ENCODE results near the gene TNRC6C. TPM values are rescaled to one million over a fixed set of nuclear protein-coding genes. Genes with fewer than 3 reads are reported as not detected.
"Not testable (repeated sequence)": the region's sequence is repeated elsewhere in the genome, so short reads cannot be mapped to it uniquely, and the experiment has no call there.

TNRC6C gene
- total RNA-seq, 1 donor from 2014 or later: 20.9 TPM

- DNase-seq: peak; percentile 73
These were observed 154.3 kb downstream of the TNRC6C start for GRCh38 chr17:78112518-78113471.

DNA sequence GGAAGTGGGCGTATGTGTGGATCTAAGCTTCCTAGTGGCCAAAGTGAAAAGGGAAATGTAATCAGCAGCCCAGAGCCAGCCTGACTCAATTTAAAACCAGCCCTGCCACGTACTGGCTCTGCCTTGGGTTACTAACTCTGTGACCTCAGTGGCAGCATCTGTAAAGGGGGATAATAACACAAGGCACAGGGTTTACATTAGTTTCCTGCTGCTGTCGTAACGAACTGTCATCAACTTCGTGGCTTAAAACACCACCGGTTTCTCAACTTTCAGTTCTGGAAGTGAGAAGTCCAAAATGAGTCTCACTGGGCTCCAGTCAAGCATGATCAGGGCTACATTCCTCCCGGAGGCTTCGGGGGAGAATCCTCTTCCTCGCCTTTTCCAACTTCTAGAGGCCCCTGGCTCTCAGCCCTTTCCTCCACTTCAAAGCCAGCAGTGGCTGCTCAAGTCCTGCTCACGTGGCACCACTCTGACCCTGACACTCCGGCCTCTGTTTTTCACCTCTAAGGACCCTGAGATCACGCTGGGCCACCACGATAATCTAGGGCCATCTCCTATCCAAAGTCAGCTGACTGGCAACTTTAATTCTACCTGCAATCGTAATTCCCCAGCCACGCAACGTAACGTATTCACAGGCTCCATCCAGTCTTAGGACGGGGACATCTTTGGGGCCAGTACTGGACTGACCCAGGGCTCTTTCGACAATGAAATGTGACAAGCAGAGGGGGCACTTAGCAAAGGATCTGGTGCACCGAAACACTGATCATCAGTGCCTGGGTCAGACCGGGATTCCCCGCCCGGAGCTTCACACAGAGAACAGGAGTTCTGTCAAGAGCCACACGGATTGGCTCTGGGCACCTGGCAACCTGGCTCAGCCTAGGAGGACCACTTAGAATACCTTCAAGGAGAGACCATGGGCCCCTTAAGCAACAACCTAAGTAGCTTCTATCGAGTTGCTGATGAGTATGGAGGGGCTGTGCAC is 155.6 kb downstream of the TNRC6C start:
- DNase-seq: no peak

DNA sequence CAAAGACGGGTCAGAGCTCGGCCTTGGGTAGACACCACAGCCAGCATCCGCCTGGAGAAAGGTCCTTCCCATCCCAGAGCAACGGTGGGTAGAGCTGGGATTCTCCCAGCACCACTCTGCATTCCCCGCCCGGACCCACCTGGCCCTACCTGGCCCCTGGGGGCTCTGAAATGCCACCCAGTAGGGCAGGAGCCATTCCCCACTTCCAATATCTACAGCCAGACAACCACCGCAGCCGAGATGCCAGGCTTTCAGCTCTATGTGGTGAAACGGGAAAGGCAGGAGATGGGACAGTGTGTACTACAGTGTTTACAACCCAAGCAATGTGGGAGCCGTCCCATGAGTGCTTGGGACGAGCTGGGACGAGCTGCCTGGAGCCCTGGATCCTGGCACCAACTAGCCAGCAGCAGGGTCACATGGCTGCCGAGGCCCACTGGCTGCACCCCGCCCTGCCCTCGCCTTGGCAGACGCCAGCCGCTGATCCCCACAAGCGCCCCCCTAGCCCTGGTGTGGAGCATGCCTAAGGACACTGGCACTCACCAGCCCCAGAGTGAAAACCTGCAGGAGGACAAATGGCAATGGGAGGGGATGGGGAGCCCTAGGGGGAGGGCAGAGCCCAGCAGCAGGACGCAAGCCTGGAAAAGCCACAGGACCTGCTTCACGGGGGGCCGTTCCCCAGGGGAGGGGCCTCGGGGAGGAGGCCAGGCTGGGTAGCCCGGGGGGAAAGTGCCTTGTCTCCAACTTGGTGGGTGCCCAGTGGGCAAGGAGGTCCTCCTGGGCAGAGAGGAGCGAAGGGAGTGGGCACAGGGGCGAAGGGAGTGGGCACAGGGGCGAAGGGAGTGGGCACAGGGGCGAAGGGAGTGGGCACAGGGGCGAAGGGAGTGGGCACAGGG is 156.6 kb downstream of the TNRC6C start:
- no peak for DNase-seq

DNA sequence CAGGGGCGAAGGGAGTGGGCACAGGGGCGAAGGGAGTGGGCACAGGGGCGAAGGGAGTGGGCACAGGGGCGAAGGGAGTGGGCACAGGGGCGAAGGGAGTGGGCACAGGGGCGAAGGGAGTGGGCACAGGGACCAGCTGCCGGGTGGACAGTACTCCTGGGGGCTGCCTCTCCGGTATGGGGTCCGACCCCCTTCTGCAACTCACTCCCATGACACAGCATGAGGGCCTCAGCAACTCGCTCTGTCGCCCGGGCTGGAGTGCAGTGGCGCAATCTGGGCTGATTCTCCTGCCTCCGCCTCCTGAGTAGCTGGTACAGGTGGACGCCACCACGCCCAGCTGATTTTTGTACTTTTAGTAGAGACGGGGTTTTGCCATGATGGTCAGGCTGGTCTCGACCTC is 157.3 kb downstream of the TNRC6C start:
- DNase-seq: not testable (repeated sequence)

DNA sequence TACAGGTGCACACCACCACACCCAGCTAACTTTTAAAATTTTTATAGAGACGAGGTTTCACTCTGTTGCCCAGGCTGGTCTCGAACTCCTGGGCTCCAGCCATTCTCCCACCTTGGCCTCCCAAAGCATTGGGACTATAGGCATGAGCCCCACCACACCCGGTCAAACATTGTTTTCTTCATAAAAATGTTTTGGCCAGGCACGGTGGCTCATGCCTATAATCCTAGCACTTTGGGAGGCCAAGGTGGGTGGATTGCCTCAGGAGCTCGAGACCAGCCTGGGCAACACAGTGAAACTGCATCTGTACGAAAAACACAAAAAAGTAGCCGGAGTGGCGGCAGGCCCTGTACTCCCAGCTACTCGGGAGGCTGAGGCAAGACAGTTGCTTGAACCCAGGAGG is 157.9 kb downstream of the TNRC6C start:
- DNase-seq: no peak

DNA sequence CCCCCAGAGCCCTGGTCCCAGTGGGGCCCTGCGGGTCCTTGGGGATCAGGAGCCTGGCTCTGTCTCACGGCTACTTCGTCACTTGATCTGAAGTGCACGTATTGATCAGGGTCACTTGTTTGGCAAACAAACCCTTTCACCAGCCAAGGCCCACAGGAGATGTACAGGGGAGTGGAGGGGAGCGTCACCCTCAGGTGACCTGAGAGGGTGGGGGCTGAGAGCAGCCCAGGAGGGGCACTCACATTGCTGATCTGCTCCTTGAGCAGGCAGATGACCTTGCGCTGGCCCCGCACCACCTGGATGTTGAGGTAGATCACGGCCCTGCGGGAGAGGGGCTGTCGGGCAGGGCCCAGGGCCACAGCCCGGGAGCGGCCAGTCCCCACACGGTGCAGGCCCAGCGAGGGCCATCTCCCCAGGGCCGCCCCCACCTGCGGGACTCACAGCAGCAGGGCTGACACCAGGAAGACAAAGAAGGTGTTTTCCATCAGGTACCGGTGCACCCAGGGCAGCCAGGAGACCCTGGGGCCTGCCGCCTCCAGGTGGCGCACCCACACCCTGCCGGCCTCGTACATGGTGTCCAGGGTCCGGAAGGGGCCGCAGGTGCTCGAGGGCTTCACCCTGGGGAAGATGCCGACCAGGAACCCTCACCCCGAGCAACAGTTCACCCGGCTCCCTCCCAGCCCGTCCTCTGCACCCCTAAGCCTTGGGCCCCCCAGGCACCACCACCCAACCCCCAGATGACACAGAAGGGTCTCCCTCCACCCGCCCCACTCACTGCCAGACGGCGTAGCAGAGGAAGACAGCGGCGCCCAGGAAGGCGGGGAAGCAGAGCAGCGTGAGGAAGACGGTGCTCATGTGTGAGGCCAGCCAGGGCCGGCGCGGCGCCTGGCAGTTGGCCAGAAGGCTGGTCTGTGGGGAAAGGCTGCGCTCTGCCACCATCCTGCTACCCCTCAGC is 158.8 kb downstream of the TNRC6C start:
- no peak for DNase-seq

GRCh38 chr17:78118801-78119241 is 160.3 kb downstream of the TNRC6C start:
- DNase-seq: no peak

DNA sequence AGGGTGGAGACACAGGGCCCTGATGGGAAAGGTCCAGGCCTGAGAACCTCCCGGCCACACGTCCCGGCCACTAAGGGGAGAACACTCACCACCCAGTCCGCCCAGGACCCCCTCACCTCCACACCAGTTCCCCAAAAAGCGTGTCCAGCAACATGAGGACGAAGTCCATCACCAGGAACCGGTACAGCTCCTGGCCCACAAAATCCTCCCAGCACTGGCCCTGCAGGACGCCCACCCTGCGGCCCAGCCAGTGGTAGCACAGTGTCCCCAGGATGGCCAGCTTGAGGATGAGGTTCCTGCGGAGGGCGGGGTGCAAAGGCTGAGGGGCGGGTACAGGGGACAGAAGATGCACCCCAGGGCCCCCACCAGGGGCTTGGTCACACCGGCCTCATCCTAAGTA is 162.0 kb downstream of the TNRC6C start:
- no peak for DNase-seq

- no peak for DNase-seq
These were observed 162.7 kb downstream of the TNRC6C start for GRCh38 chr17:78120971-78121800.

DNA sequence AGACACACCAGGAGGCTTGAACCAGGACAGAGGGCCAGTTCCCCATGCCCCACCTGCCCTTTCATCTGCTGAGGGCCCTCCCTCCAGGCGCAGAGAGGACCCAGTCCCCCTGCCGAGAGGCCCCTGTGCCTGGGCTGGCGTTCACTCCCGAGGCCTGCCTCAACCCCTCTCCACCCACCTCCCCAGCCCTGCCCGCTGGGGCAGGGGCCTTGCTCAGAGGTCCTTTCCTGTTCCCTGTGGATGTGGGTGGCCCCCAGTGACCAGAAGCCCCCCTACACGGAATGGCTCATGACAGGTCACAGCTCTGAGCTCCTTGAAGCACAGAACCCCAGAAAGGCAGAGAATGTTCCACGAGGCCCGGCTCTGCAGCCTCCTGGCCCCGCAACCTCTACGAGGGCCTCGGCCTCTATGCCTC is 163.3 kb downstream of the TNRC6C start:
- DNase-seq: no peak

GRCh38 chr17:78122216-78122930 is 163.9 kb downstream of the TNRC6C start:
- no peak for DNase-seq

GRCh38 chr17:78122931-78123249 is 164.4 kb downstream of the TNRC6C start:
- no peak for DNase-seq

DNA sequence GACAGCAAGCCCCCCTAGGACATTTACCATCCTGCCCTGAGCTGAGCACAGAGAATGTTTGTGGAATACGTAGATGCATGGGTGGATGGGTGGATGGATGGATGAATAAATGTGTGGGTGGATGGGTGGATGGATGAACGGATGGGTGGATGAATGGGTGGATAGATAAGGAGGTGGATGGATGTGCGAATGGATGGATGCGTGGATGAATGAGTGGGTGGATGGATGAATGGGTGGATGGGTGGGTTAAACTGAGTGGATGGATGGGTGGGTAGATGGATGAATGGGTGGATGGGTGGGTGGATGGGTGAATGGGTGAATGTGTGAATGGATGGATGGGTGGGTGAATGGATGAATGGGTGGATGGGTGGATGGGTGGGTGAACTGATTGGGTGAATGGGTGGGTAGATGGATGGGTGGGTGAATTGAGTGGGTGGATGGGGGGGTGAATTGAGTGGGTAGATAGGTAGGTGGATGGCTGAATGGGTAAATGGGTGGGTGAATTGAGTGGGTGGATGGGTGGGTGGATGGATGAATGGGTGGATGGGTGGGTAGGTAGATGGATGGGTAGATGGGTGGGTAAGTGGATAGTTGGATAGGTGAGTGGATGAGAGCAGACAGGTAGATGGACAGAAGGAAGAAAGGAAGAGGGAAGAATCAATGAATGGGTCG is 164.9 kb downstream of the TNRC6C start:
- no peak for DNase-seq

DNA sequence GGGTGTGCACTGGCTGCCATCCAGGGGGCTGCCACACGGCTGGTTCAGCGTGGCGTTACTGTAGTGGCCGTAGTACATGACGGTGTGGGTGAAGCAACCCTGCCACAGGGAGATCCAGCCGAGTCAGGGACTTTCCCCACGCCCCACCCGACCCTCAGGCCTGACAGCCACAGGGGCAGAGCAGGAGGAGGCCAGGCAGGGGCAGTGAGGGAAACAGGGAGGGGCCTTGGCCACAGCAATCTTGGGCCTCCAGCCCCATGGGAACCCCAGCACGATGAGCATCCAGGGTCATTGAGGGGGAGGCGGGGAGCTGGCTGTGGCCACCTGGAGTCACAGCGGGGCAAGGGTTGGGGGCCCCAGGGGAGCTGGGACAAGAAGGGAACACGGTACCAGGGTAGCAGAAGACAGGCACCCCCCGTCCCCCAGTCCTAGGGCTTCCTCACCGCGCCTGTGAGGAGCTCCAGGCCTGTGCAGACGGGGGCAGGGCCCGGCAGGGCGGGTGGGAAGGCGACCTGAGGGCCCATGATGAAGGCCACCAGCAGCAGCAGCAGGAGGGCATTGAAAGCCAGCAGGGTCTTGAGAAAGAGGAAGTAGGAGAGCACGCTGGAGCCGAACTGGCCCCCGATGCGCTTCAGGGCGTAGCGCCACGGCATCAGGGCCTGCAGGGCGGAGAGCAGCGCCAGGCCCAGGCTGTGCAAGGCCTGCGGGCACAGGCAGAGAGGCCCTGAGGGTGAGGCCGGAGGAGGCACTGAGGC is 165.8 kb downstream of the TNRC6C start:
- DNase-seq: no peak

- DNase-seq: no peak
These were observed 166.3 kb downstream of the TNRC6C start for GRCh38 chr17:78124836-78125137.

GRCh38 chr17:78125138-78125913 is 166.8 kb downstream of the TNRC6C start:
- no peak for DNase-seq

Data from tongue (tissue), 2 donors.